CD4-positive, alpha-beta T cell treated with Interleukin-6 for 4 hours (primary cell): ENCODE measurements around the gene SPINT1.

ENCODE experiments used
- DNase-seq: peaks from one replicate; pipeline ENCODE4 v3.0.0-alpha.2; 2020; ENCODE audit warnings: mixed read lengths

The SPINT1 gene, protein sequence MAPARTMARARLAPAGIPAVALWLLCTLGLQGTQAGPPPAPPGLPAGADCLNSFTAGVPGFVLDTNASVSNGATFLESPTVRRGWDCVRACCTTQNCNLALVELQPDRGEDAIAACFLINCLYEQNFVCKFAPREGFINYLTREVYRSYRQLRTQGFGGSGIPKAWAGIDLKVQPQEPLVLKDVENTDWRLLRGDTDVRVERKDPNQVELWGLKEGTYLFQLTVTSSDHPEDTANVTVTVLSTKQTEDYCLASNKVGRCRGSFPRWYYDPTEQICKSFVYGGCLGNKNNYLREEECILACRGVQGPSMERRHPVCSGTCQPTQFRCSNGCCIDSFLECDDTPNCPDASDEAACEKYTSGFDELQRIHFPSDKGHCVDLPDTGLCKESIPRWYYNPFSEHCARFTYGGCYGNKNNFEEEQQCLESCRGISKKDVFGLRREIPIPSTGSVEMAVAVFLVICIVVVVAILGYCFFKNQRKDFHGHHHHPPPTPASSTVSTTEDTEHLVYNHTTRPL

DNA sequence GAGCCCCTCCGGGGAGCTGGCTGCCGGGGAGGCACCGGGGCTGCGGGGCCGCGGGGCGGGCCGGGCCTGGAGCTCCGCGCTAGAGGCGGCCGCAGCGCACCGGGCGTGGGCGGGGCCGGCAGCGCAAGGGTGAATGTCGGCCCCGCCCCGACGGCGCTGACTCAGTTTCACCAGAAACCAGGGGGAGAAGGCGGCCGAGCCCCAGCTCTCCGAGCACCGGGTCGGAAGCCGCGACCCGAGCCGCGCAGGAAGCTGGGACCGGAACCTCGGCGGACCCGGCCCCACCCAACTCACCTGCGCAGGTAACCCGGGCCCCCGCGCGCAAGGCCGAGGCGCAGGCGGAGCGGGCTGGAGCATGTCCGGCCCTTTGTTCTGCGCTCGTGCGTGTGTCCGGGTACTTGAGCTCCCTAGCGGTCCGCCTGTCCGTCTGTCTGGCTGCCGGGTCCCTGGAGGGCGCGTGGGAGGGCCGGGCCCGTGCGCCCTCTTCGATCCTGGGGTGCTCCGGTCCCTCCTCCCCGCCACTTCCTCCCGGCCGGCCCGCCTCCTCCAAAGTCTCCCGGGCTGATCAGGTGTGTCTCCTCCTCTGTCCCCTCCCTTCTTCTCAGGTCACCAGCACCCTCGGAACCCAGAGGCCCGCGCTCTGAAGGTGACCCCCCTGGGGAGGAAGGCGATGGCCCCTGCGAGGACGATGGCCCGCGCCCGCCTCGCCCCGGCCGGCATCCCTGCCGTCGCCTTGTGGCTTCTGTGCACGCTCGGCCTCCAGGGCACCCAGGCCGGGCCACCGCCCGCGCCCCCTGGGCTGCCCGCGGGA lies at the start of gene SPINT1:
TSS of gene SPINT1 (plus strand) at position 164 of the 811 bp plus-strand sequence. CDS start at position 671, 507 bp downstream.
- DNase-seq: peak; percentile 65

DNA sequence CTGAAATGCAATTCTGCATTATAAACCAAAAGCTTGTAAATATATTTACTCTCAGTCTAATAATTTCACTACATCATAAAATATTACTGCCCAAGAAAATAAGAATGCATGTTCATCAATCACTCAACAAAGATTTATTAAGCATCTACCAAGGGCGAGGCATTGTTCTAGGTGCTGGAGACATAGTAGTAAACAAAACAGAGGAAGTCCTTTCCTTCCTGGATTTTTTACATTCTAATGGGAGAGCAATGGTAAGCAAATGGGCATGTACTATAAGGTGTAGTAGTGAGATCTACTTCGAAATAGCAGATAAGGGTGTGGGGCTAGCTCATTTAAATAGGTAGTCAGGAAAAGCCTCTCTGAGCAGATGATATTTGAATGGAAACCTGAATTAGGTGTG lies 47.8 kb upstream of the SPINT1 start:
- DNase-seq: no peak

DNA sequence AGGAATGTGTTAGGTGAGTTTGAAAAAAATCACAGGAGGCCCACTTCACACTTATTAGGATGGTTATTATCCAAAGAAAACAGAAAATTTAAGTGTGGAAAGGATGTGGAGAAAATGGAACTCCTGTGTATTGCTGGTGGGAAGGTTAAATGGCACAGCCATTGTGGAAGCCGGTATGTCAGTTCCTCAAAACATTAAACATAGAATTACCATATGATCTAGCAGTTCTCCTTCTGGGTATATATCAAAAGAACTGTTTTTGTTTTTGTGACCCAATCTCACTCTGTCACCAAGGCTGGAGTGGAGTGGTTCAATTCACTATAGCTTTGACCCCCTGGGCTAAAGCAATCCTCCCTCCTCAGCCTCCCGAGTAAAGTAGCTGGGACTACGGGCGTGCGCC lies 47.3 kb upstream of the SPINT1 start:
- no peak for DNase-seq

DNA sequence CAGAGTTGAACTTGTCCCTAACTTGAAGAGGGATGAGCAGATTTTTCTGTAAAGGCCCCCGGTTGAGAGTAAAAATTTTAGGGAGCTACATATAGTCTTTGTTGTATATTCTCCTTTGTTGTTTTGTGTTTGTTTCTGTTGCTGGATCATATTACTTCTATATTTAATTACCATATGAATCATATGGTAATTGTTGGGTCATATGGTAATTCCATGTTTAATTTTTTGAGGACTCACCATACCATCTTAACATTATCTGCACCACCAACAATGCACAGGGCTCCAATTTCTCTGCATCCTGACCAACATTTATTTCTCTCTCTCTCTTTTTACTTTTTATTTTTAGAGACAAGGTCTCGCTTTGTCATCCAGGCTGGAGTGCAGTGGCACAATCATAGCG lies 44.3 kb upstream of the SPINT1 start:
- no peak for DNase-seq

DNA sequence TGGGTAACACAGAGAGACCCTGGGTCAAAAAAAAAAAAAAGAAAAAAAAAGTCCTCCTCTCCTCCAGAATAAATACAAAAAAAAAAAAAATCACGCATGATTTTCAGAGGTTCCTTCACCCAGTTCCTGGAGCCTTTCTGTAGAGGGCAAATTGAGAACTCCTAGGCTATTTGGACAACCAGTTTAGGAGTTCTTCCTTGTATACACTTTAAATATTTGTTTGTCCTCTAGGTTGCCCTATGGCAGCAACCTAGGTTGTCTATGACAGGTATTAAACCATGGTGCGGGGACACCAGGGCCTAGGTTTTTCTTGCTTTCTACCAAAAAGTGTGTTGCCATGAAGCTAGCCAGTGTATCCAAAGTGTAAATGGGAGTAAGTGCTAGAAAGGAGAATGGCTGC lies 40.8 kb upstream of the SPINT1 start:
- DNase-seq: no peak

DNA sequence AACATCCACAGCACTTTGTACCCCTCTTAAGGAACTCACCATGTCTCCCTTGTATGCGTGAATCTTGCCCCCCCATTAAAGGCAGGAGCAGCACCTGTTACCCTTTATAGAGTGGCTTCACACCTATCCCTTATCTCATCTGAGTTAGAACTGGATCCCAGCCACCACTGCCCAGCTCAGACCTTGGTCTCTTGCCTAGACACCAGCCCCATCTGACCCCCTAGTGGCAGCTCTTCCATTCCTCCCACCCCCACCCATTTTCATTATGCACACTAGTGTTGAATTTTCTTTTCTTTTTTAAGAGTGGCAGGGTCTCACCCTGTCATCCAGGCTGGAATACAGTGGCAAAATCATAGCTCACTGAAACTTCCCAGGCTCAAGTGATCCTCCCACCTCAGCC lies 40.2 kb upstream of the SPINT1 start:
- DNase-seq: no peak

DNA sequence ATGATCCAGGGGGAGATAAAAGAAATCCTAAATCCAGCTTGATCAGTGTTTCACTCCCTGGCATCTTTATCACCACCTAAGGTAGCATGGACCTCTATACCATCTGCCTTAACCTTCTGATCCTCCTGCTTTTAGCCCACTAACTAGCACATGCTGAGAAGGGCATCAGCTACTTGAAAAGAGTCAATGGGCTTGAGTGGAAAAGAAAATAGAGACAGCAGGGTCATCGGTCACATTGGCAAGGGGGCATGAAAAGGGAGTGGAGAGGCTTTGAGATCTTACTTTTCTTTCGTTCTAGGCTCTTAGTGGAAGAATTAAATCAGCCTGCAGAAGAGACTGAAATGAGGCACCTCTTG lies 37.2 kb upstream of the SPINT1 start:
- DNase-seq: no peak

DNA sequence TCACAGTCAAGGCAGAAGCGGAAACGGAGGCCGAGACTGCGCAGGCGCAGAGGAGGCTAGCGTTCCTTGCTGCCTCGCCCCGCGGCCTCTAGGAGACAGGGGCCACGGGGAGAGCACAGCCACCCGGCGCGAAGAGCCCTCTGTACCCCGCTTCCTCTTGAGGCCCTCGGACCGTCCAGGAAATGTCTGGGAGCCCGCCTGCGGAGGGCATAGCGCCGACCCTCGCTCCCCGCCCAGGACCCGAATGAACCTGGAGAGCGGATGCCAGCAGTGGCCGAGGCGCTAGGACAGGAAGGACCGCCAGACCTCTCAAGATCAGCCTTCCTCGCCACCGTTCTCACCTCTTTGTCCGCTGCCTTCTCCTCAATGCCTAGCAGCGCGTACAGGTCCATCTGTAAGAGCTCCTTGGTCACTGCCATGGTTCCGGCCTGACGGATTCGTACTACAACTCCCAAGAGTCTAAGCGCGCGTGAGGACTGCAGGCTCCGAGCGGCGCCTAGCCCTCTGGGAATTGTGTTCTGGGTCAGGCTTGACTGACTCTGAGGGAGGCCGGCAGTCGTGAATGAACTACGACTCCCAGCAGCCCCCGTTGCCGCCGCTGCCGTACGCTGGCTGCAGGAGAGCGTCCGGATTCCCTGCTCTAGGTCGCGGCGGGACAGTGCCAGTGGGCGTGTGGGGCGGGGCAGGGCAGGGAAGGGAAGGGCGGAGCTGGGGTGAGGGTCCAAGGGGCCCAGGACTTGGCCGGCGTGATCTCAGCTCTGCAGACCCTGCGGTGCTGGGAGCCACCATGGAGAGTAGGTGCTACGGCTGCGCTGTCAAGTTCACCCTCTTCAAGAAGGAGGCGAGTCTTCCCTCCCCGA lies 36.6 kb upstream of the SPINT1 start, which contains the start of the genes DNAJC17 and ZFYVE19:
TSS of gene DNAJC17 (minus strand) at position 446 of the 860 bp plus-strand sequence. CDS start at position 419, 27 bp downstream.
TSS of gene ZFYVE19 (plus strand) at position 62 of the 860 bp plus-strand sequence. CDS start at position 563, 501 bp downstream.
- DNase-seq: peak; percentile 94

DNA sequence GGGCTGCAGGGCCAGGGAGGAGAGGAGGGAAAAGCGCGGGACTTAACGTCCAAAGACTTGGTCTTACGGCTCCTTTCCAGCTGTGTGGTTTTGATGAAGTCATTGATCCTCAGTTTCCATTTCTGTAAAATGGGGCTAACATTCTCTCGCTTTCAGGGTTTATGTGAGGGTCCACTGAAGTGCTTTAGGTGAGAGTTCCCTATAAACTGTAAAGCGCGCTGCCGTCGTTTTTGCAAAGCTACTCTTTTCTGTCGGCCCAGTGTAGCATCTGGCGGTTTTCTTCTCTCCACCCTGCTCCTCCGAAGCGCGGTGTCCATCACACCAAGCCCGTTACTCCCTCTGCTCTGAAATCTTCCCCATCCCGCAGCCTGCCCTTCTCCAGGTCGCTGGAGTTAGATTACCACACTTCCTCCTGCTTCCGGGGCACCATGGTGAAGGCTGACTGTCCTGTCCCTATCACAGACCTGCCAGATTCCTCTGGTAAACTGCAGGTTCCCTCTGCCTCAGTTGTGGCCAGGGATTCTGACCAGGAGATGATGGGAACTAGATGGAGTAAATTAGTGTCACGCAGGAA lies 35.9 kb upstream of the SPINT1 start:
- DNase-seq: no peak

DNA sequence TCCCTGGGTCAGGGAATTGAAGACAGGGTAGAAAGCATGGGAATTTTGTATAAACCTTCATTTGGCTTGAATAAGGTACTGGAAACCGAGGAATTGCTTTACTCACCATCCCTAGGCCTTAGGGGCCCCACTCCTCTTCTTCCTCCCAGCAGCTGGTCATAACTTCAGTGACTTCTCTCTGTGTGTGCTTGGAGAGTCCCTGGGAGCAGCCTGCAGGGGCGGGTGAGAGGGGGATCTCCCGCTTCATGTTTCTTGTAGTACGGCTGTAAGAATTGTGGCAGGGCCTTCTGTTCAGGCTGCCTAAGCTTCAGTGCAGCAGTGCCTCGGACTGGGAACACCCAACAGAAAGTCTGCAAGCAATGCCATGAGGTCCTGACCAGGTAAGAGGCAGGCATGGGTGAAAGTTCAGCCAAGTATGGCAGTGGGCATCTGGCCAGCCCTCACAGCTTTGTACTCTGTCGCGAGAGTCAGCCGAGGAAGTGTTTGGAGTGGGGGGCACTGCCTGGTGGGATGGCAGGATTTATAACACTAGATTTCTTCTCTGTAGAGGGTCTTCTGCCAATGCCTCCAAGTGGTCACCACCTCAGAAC lies 34.9 kb upstream of the SPINT1 start:
- DNase-seq: no peak

DNA sequence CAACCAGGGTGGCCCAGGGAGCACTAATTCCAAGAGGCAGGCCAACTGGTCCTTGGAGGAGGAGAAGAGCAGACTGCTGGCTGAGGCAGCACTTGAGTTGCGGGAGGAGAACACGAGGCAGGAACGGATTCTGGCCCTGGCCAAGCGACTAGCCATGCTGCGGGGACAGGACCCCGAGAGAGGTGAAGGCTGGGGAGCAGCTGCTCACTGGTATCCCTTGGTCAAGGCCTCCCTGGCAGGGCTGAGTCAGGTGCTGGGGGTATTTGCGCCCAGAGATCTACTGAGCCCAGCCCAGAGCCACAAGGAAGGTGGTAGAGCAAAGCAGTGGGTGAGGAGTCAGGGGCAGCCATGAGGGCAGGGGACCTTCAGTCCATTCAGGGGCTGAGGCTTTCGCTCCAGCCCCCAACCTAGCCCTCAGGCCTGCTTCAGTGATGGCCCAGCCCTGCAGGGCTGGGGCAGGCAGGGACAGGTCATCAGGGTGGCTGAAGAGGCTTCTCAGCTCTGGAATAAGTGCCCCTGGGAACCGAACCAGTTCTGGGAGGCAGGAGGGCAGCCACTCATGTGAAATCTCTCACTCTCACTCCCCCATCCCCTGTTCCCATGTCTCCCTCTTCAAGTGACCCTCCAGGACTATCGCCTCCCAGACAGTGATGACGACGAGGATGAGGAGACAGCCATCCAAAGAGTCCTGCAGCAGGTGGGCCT lies 31.0 kb upstream of the SPINT1 start:
- DNase-seq: no peak

DNA sequence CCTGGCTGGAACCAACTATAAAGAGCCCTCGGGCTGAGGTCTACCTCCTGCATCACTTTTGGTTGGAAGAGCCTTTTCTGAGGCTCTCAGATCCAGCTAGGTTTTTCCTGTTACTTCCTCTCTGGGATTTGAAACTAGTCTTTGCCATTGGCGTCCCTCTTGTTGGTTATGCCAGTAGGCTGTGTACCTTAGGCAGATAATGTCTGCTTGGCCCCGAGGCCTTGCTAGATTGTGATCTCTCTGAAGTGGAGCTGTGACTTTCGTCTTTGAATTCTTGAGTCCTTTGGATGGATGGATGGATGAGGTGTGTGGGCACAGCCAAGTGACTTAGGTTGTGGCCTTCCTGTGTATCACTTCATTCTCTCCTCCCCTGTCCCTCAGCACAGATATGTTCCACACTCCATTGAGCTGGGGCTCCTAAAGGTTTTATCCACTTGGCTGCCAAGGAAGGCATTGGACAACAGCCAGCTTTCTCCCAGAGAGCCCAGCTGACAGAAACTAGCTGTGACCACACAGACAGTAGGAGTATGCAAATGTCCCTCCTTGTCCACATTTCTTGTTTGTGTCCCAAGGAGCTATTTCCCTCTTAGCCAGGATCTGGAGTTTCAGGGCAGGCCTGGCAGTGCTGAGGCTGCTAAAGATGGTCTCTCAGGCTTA lies 28.7 kb upstream of the SPINT1 start:
- DNase-seq: no peak

DNA sequence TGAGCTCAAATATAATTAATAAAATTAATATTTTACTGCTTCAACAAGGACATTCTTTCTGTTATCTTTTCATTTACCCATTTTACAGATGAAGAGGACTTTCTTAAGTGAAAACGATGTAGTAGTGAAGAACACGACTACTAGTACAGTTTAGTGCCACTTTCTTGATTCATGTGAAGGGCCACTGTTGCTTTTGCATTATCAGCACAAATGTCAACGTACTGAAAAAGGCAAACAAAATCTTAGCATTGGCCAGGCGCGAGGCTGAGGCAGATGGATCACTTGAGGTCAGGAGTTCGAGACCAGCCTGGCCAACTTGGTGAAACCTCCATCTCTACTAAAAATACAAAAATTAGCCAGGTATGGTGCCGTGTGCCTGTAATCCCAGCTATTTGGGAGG lies 24.8 kb upstream of the SPINT1 start:
- no peak for DNase-seq

DNA sequence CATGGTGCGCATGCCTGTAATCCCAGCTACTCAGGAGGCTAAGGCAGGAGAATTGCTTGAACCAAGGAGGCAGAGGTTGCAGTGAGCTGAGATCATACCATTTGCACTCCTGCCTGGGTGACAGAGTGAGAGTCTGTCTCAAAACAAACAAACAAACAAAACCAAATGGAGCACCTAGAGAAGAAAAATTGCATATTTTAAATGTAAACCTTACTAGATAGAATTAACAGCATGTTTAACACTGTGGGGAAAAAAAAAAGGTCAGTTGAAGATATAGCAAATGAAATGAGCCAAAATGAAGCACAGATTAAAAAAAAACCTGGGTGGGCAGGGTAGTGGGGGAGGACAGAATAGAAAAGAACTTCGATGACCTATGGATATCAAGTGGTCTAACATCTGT lies 22.7 kb upstream of the SPINT1 start:
- no peak for DNase-seq

DNA sequence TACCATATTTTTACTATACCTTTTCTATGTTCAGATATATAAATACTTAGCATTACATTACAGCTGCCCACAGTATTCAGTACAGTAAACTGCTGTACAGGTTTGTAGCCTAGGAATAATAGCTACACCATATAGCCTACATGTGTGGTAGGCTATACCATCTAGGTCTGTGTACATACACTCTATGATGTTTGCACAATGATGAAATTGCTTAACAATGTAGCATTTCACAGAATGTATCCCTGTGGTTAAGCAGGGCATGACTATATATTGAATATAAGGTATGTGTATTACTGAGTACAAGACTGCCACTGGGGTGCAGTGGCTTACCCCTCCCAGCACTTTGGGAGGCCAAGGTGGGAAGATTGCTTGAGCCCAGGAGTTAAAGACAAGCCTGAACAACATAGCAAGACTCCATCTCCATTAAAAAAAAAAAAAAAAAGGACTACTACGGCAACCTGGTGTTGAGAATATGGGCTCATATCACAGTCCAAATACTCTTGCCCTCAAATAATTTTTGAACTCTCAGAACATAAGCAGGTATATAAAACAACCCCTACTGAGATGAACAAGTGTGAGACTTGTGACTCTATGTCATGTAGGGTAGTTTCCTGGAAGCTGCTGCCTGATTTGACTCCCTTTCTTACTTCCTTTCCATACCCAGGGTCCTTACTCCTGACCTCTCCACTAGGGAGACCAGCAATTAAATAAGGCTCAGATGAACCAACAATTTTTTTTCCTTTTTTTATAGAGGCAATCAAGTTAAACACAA lies 20.1 kb upstream of the SPINT1 start:
- no peak for DNase-seq

DNA sequence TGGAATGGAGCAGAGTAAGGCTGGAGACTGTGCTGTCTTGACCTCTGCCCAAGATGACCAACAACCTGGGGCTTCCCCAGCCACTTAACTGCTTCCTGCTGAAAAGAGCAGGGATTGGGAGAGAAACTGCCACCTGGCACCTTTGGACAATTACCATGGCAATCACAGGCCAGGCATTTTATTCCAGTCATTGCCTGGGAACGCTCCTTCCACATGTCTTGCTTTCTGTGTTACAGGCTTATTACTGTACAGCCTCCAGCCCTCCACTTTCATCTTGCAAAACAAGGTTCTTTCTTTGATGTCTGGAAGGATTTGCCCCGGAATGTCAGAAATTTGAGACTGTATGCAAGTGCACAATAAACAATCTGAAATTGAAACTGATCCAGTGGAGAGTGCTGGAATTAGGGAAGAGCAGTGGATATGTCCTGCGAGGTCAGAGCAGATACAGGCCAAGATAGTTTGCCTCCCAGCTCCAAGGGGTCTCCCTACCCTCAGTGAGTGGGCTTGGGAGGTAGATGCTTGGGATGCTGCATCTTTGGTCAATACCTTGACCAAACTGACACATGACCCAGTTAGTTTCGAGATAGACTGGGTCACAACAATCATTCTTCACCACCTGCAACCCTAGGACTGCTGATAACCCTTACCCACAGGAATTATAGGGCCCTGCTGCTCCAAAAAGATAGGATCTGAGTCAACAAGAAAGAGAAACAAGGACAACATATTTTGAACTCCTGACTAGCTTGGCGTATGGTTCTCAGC lies 18.0 kb upstream of the SPINT1 start:
- no peak for DNase-seq

DNA sequence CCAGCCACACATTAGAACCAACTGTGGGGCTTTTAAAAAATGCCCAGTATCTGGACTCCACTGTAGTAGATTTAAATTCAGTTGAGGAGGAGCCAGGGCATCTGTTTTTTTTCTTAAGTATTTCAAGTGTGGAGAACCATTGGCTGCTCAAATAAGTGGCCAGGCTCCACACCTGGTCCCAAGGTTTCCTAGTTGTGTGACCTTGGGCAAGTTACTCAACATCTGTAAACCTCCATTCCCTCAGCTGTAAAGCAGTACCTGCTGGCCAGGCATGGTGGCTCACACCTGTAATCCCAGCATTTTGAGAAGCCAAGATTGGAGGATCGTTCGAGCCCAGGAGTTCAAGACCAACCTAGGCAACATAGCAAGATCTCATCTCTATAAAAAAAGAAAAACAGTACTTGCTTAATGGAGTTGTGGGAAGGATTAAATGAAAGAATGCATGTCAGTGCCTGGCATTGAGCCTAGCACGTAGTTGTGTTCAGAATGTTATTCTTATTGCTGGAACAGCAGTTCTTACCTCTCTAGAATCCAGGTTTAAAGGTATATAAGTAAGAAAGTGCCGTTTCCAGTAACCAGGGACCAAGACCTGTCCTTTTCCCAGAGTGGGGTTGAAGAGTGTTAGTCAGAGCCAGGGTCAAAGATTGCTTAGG lies 17.3 kb upstream of the SPINT1 start:
- no peak for DNase-seq

DNA sequence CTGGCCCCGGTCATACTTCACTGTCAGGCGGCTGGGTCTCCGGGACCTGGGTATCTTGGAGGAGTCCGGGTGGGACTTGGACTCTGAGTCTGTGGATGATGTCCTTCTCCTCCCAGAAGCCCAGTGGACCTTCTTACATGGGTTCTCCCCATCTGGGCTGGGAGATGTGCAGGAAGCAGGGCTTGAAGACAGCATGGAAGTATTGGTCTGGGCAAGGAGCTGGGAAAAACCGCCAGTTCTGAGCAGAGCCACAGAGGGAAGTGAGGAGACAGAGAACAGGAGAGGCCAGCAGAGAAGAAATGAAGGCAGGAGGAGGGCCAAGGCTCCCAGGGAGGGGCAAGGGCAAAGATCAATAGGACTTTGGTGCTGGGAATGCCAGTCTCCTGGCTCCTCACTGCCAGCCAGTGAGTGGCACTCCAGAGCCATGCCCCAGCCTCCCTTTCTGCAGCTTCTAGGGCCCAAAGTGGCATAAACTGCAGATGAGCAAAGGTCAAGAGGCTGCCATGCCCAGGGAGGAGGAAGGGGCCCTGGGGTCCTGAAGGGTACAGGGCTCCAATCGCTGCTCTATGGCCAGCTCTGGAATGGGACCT lies 15.3 kb upstream of the SPINT1 start, which contains the start of gene PPP1R14D:
TSS of gene PPP1R14D (minus strand) at position 262 of the 590 bp plus-strand sequence. CDS start at position 195, 67 bp downstream.
- no peak for DNase-seq
